ENCODE data around the gene KLHL1.

The KLHL1 gene

GRCh38 chr13:69872321-69873047 is 235.8 kb downstream of the KLHL1 start:
- DNase-seq (ENCODE audit: low read depth, low spot score) = no peak

- no peak for DNase-seq (ENCODE audit: low read depth, low spot score)
These were observed 241.7 kb downstream of the KLHL1 start for GRCh38 chr13:69866555-69866954.

GRCh38 chr13:69857183-69857821 is 250.9 kb downstream of the KLHL1 start:
- no peak for DNase-seq (ENCODE audit: low read depth, low spot score)

GRCh38 chr13:69856331-69856730 is 251.9 kb downstream of the KLHL1 start:
- no peak for DNase-seq (ENCODE audit: low read depth, low spot score)

GRCh38 chr13:69828527-69828926 is 279.7 kb downstream of the KLHL1 start:
- DNase-seq (ENCODE audit: low read depth, low spot score) = no peak

GRCh38 chr13:69820180-69820579 is 288.1 kb downstream of the KLHL1 start:
- DNase-seq (ENCODE audit: low read depth, low spot score) = no peak

- no peak for DNase-seq (ENCODE audit: low read depth, low spot score)
These were observed 290.9 kb downstream of the KLHL1 start for GRCh38 chr13:69817333-69817869.

GRCh38 chr13:69809152-69809551 is 299.1 kb downstream of the KLHL1 start:
- no peak for DNase-seq (ENCODE audit: low read depth, low spot score)

- DNase-seq (ENCODE audit: low read depth, low spot score) = no peak
These were observed 312.0 kb downstream of the KLHL1 start for GRCh38 chr13:69796256-69796655.

GRCh38 chr13:69793783-69794453 is 314.3 kb downstream of the KLHL1 start:
- DNase-seq (ENCODE audit: low read depth, low spot score) = no peak

GRCh38 chr13:69776937-69777336 is 331.3 kb downstream of the KLHL1 start:
- DNase-seq (ENCODE audit: low read depth, low spot score) = no peak

- no peak for DNase-seq (ENCODE audit: low read depth, low spot score)
These were observed 338.6 kb downstream of the KLHL1 start for GRCh38 chr13:69769608-69770007.

GRCh38 chr13:69761581-69761980 is 346.7 kb downstream of the KLHL1 start:
- DNase-seq (ENCODE audit: low read depth, low spot score) = no peak

- no peak for DNase-seq (ENCODE audit: low read depth, low spot score)
These were observed 353.2 kb downstream of the KLHL1 start for GRCh38 chr13:69755101-69755500.

GRCh38 chr13:69751259-69751658 is 357.0 kb downstream of the KLHL1 start:
- no peak for DNase-seq (ENCODE audit: low read depth, low spot score)

- DNase-seq (ENCODE audit: low read depth, low spot score) = no peak
These were observed 370.9 kb downstream of the KLHL1 start for GRCh38 chr13:69737129-69737935.

GRCh38 chr13:69721631-69722030 is 386.6 kb downstream of the KLHL1 start:
- no peak for DNase-seq (ENCODE audit: low read depth, low spot score)

GRCh38 chr13:69720278-69720983 is 387.8 kb downstream of the KLHL1 start:
- no peak for DNase-seq (ENCODE audit: low read depth, low spot score)

GRCh38 chr13:69706807-69707206 is 401.4 kb downstream of the KLHL1 start:
- no peak for DNase-seq (ENCODE audit: low read depth, low spot score)

- no peak for DNase-seq (ENCODE audit: low read depth, low spot score)
These were observed 403.9 kb downstream of the KLHL1 start for GRCh38 chr13:69704311-69704710.

GRCh38 chr13:69690999-69691398 is 417.3 kb downstream of the KLHL1 start:
- DNase-seq (ENCODE audit: low read depth, low spot score) = no peak
